Right lobe of liver (tissue), 4 donors: ENCODE data around the gene DERL3.

ENCODE experiments used
- CTCF ChIP-seq, 4 donors: fragments of 200-600 bp in 3 of 4; fragments of 450-650 bp in 1 of 4; IDR thresholded peaks; one replicate each; pipeline versions ENCODE4 v1.5.1 to v1.8.0; 2016 to 2022; ENCODE audit warnings: antibody characterized with exemption in 4 of 4, mild to moderate bottlenecking in 2 of 4
- POLR2A ChIP-seq: fragments of 450-650 bp; IDR thresholded peaks from one replicate; pipeline ENCODE4 v1.6.1; 2017; ENCODE audit warnings: antibody characterized with exemption, mild to moderate bottlenecking
- donor health status: DM: no; HTN: no; CAD: no.
- donor health status: DM: no; HTN: no; CAD: no.
- donor health status: DM: no; HTN: yes; CAD: no.

GRCh38 chr22:23826510-23827350 is 12.1 kb downstream of the DERL3 start:
- no peak for TF ChIP-seq CTCF (IDR thresholded peaks at IDR 0.05)
- no peak for TF ChIP-seq POLR2A
